GM21423 (cell line): ENCODE results near the gene RBM47.

Experiments
- ATAC-seq: cut with Tn5 transposase; IDR thresholded peaks from one replicate; pipeline ENCODE4 v1.9.1; 2021; ENCODE audit warnings: mild to moderate bottlenecking, moderate library complexity; ENCODE audit not compliant: unreplicated experiment

RBM47 gene

DNA sequence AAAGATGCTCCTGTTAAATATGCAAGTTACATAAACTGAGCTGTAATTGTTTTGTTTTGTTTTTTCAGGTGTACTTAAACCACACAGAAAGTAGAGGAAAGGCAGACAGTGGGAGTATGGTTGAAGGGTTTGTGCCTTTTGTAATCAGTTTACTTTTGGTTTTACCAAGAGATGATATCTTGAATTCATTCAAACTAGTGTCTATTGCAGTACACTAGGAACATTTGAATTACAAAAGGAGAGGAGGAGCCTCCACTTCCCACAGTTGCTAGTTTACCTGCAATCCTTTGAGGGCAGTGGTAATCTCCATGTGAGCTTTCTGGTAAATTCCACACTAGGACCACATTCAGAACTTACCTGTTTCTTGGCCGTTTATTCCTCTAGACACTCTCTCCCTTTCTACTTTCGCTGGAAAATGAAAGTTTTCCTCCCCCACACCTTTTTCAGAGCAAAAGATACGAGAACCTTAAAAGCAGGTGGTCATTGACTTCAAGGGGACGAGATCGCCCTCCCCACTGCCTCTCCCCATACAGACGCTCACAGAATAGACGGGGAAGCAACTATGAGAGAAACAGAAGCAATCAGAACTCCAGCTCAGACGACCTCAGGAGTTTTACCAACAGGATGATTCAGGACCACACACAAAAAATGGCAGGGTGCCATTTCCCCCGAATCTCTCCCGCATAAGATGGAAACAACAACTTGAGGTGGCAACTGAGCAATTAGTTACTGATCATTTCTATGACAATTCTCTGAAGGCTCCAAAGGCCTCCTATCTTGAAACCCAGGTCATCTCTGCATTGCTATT is 3.3 kb downstream of the RBM47 start:
- ATAC-seq = no peak

DNA sequence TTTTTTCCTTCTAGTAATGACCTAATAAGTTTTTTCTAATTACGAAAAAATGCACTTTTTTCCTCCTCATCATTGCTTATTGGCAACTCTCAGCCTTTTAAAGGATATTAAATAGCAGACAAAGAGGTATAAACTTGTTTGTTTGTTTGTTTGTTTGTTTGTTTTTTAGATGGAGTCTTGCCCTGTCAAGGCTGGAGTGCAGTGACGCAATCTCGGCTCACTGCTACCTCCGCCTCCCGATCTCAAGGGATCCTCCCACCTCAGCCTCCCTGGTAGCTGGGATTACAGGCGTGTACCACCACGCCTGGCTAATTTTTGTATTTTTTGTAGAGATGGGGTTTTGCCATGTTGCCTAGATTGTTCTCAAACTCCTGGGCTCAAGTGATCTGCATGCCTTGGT is 6.0 kb downstream of the RBM47 start:
- no peak for ATAC-seq

DNA sequence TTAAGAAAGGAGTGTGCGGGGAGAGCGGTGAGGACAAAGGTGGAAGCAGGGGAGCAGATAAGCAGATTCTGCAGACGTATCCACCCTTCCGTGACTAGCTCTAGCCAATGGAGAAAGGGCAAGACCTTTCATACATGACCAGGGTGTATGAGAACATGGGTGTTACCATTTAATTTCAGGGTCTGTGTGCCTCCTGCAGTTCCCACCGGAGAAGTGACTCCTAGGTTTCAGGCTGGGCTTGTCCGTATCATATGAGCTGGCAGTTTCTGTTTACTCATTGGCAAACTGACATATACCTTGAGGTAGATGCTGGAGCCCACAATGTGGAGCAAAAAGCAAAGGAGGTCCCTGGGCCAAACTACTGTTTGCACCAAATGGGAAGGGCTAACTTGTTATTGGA is 6.8 kb downstream of the RBM47 start:
- ATAC-seq = no peak

DNA sequence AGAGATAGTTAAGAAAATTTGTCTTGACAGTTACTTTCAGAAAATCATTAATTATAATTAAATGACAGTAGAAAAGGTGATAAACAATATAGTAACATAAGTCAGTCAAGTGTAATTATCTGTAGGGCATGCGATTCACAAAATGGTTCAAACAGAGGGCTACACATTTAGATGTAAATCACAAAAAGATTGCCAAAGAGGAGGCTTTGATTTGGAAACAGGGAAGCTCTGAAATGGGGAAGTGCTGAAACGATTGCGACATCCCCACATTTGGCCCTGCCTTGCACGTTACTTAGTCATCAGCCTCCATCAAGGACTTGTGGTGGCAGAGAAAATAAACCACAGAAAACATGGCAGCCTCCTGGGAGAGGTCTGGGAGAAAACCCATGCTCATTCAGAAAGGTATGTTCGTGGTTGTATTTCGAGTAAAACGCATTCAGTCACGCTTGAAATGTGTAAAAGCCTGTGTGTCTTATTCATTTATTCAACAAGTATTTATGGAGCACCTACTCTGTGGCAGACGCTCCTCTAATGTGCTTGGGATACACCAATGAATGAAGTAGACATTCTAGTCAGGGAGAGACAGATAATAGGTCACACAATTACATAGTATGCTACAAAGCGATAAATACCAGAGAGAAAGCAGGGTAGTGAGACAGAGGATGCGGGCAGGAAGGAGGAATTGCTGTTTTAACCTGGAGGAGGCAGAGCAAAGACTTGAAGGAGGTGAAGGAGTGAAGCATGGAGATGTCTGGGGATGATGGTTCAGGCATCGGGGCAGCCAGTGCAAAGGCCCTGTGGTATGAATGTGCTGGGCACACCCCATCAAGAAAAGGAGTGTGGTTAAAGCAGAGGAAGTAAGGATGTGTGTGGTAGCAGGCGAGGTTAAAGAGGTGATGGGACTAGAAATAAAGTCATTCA is 7.8 kb downstream of the RBM47 start:
- peak; percentile 62 for ATAC-seq

DNA sequence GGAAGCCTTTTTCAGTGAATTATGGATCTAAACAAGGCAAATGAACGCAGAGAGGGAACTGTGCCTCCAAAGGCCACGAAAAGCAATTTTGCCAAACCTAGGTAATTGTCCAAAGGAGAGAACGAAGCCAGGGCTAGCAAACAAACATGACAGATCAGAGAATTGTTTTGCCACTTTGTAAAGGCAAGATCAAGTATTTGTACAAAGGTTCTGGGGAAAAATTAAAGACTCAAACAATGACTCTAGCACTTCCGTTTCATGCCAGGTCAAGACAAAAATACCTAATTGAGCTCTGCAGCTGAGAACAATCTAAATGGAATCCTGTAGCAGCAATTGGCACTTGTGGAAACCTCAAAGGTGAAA is 8.5 kb downstream of the RBM47 start:
- no peak for ATAC-seq

DNA sequence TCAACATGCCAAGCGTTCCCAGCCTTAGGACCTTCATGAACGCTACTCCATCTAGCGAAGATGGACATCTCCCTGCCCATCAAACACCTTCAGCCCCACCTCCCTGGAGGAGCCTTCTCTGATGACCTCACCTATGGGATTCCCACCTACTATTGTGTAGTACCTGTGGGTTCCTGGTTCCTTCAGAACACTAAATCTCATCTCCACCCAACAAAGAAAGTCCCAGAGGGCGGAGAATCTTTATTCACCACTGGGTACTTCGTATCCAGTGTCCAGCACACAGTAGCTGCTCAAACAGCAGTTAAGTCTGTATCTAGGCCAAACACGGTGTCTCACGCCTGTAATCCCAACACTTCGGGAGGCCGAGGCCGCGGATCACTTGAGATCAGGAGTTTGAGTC is 10.1 kb downstream of the RBM47 start:
- ATAC-seq = no peak

DNA sequence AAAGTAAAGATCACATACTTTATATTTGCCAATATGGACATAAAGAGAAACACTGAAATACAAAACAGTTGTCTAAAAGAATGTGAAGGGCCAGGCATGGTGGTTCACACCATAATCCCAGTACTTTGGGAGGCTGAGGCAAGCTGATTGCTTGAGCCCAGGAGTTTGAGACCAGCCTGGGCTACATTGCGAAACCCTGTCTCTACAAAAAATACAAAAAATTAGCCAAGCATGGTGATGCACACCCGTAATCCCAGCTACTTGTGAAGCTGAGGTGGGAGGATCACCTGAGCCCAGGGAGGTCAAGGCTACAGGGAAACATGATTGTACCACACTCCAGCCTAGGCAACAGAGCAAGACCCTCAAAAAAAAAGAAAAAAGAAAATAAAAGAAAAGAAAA is 11.8 kb downstream of the RBM47 start:
- ATAC-seq = no peak

DNA sequence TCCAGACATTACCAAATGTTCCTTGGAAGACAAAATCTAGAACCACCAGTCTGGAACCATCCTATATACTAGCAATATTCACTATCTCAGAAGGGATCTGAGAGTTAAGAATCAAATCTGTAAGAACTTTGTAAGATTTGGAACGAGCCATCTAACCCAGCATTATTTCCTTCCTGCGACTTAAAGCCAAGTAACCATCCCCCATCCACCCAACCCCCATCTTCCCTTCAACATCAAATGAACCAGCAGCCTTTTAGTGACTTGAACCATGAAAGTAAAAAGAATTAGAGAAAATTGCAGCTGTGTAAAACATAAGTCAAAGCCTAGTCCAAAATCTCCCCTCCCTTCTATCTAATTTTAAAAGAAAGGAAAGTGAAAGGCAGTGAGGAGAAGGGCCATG is 15.6 kb downstream of the RBM47 start:
- ATAC-seq = no peak

DNA sequence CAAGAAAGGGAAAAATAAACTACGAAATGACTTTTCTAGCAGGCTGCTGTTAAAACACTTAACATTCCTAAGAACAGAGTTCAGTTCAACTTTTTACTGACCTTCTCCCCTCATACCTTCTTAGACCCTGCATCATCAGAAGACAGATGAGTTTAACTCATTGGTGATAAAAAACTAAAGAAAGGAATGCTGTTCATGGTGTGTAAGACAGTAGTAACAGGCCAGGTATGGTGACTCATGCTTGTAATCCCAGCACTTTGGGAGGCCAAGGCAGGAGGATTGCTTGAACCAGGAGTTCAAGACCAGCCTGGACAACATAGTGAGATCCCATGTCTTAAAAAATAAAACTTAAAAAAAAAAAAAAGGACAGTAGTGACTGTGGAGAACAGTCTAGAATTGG is 16.2 kb downstream of the RBM47 start:
- no peak for ATAC-seq

DNA sequence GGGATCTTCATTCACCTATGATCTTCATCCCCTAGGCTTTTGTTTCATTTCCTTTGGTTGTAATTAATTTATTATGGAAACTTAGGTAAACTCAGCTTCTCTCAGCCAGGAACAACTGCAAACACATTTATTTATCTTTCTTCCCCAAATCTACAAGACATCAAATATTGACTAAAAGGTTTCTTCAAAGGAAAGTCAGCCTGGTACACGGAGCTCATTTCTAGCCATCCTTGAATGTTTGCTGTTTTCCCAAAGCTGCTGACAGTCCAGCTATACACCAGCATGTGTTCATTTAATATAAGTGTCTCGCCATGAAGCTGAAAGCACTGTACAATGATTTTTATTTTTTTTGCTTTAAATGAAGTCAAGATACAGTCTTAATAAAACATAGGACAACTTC is 16.8 kb downstream of the RBM47 start:
- no peak for ATAC-seq

DNA sequence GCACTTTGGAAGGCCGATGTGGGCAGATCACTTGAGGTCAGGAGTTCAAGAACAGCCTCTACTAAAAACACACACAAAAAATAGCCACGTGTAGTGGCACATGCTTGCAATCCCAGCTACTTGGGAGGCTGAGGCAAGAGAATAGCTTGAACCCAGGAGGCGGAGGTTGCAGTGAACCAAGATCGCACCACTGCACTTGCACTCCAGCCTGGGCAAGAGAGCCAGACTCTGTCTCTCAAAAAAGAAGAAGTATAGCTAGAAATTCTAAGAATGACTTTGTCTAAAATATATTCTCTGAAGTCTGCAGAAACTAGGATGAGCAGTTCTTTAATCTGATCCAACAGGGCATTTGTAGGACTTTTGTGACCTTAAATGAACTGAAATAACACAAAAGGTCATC is 17.4 kb downstream of the RBM47 start:
- no peak for ATAC-seq

DNA sequence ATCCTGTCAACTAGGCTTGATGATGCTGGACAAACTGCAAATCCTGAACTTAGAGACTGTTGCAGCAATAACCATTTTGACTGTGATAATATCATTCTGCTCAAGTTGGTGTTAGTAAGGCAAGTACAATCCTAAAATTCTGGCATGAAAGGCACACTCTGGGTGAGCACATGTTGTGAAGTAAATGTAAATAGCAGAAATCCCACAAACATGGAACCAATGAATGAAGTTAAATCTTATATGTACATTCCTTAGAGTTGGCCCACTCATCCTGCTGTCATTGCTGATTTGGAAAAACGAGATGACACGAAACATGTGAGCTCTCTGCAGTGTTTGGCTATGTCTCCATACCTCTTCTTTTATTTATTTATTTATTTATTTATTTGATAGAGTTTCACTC is 21.0 kb downstream of the RBM47 start:
- no peak for ATAC-seq

DNA sequence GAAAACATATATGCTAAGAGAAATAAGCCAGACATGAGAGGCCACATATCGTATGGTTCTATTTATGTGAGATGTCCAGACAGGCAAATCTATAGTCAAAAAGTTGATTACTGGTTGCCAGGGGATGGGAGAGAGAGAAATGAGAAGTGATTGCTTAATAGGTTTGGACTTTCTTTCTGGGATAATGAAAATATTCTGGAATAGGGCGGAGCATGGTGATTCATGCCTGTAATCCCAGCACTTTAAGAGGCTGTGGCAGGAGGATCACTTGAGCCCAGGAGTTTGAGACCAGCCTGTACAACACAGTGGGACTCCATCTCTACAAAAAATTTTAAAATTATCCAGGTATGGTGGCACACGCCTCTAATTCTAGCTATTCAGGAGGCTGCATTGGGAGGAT is 22.4 kb downstream of the RBM47 start:
- no peak for ATAC-seq

DNA sequence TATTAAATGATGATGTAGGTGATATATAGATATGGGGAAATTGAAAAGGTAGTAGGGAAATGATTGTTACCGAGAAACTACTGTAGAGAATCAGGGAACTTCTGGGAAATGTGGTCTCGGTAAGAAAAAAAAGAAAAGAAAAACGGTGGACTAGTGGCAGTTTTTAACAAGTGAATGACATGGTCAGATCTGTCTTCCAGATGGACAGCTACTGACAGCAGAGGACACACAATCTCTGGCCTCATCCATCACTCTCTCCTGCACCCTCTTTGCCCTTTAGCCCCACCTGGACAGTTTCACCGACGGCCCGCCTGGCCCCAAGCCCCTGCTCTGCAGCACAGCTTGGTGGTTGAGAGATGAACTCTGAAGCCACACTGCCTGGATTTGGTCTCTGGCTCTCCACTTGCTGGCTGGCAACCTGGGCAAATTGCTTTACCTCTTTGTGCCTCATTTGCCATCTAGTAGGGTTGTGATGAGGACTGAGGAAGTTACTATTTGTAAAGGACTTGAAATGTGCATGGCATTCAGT is 23.4 kb downstream of the RBM47 start:
- no peak for ATAC-seq

DNA sequence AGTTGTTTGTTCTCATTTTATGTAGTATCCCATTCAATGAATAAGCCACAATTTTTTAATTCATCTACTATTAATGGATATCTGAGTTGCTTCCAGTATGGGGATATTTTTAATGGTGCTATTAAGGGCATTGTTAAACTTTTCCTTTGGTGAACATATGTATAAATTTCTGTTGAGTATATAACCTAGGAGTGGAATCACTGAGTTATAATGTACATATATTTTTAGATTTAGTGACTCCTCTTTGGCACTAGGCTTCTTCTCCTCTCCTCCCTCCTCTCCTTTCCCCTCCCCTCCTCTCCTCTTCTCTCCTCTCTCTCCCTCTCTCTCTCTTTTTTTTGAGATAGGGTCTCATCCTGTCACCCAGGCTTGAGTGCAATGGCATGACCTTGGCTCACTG is 26.4 kb downstream of the RBM47 start:
- ATAC-seq = no peak

DNA sequence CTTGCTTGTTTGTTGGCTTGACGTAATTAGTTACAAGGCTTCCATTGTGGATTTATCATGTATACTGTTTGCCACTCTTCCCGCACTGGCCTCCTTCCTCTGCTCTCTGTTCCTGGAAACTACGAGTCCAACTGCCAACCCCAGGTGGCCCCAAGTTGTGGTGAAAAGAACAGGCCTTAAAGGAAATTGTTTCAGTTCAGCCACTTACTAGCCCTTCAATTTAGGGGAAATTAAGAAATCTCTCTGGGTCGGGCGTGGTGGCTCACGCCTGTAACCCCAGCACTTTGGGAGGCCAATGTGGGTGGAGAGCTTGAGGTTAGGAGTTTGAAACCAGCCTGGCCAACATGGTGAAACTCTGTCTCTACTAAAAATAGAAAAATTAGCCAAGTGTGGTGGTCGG is 28.0 kb downstream of the RBM47 start:
- ATAC-seq = no peak

DNA sequence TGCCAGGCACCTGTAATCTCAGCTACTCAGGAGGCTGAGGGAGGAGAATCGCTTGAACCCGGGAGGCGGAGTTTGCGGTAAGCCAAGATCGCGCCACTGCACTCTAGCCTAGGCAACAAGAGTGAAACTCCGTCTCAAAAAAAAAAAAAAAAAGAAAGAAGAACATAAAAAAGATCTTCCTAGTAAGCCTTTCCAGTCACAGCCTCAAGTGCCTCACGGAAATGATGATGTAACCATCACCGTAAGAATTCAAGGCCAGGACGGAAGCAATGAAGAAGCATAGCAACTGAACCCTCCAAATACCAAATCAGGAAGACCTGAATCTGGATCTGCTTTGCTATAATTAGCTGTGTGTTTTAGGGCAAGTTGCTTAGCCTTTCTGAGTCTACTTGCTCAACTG is 28.8 kb downstream of the RBM47 start:
- no peak for ATAC-seq

DNA sequence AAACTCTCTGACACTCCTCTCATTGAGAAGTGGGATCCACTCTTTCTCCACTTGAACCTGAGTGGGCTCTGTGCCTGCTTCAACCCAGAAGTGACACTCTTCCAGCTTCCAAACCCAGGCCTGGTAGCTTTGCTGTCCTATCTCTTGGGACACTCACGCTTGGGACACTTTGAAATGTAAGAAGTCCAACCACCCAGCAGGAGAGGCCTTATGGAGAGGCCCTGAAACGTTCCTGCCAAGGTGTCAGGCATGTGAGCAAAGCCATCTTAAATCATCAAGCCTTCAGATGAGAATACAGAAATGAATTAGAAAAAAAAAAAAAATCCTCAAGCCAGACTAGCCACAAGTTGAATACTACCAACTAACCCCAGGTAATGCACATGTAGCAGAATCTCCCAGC is 30.2 kb downstream of the RBM47 start:
- ATAC-seq = no peak

DNA sequence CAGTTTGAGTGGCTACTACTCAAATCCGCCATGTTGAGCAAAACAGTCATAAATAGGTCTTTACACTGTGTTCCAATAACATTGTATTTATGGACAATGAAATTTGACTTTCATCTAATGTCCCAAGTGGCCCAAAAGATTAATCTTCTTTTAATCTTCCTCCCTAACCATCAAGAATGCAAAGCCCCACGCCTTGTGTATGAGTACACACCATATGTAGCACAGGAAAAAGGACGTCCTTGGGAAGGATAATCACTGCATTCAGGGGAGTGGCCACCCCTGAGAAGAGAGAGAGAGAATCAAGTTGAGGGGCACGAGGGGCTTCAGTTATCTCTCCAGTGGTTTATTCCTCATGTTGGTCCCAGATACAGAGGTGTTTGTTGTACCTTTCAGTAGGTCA is 33.1 kb downstream of the RBM47 start:
- no peak for ATAC-seq

DNA sequence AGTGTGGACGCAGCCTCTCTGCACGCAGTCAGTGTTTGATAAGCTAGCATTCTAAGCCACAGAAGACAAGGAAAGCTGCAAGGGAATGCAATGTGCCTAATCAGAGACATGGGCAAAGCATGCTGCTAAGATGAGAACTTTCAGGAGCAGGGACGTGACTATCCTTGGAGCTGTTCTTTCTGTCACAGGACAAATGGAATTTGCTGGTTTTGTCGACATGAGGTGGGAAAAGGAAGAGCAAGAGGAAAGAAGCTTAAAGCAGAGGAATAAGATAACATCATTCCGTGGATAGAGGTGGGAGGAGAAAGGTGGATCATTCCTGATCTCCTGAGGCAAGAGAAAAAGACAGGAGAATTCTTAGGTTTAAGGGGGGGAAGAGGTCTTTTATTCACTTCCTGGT is 33.7 kb downstream of the RBM47 start:
- ATAC-seq = no peak

DNA sequence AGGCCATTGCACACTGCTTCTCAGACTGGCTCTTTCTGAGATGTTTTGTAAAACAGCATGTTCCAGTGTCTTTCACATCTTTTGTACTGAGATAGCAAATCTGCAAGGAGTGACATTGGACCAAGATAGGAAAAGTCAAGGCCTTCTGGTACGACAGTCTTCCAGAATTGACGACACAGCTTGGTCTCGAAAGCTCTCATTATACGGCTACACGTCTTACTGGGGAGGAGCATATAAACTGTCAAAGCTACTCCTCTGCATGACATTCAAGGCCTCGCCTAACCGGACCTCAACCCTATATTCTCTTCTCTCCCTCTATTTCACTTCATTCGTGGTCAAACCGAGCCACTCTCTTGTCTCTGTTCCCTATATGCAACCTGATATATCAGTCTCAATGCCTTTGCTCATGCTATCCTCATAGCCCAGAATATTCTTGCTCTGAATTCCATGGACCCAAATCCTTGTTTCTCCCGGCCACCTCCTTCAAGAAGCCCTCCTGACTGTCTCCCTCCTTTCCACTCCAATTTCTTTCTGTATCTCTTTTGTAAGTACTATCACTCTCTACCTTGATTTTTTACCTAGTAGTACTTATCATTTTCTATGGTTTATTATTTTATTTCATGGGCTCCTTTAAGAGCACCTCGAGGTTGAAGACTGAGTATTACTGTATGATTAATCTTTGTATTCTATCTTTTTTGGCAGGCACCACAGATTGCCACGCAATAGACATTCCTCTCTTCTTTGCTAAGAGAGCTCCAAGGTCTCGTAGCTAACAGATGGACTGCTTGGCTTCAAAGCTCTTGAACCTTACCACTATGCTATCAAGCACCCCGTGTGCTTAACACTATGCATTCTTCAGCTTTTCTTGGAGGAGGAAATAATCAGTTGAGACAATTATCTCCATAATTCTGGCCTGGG is 35.1 kb downstream of the RBM47 start:
- ATAC-seq = no peak
